Measurements from ENCODE around the gene ANO8.
"Not testable (repeated sequence)": the region's sequence is repeated elsewhere in the genome, so short reads cannot be mapped to it uniquely, and the experiment has no call there.

ANO8 gene

GRCh38 chr19:17334414-17335409 is at the start of gene ANO8:
Gene ANO8 (minus strand): TSS chr19:17334855. CDS start chr19:17334670, 185 bp downstream.
- peak; percentile 86 to 91 for DNase-seq (ENCODE audit: low read depth in 2 of 2)

- no peak for DNase-seq (ENCODE audit: low read depth in 2 of 2)
These were observed 45.9 kb upstream of the ANO8 start for GRCh38 chr19:17380426-17381138.

GRCh38 chr19:17379221-17379631 is 44.6 kb upstream of the ANO8 start:
- no peak for DNase-seq (ENCODE audit: low read depth in 2 of 2)

GRCh38 chr19:17378271-17378670 is 43.6 kb upstream of the ANO8 start:
- DNase-seq (ENCODE audit: low read depth in 2 of 2): no peak

GRCh38 chr19:17376935-17377600 is 42.4 kb upstream of the ANO8 start, which contains the start of gene PLVAP:
Gene PLVAP (minus strand): TSS chr19:17377342. CDS start chr19:17377288, 54 bp downstream.
- DNase-seq (ENCODE audit: low read depth in 2 of 2): no peak

GRCh38 chr19:17370026-17370587 is 35.5 kb upstream of the ANO8 start:
- DNase-seq (ENCODE audit: low read depth in 2 of 2): no peak

- no peak for DNase-seq (ENCODE audit: low read depth in 2 of 2)
These were observed 30.7 kb upstream of the ANO8 start for GRCh38 chr19:17365361-17365760.

GRCh38 chr19:17363852-17364605 is 29.4 kb upstream of the ANO8 start:
- not testable (repeated sequence) for DNase-seq (ENCODE audit: low read depth in 2 of 2)

GRCh38 chr19:17359905-17360800 is 25.5 kb upstream of the ANO8 start:
- no peak for DNase-seq (ENCODE audit: low read depth in 2 of 2)

- DNase-seq (ENCODE audit: low read depth in 2 of 2): no peak
These were observed 23.7 kb upstream of the ANO8 start for GRCh38 chr19:17358395-17358794.

GRCh38 chr19:17357724-17358123 is 23.1 kb upstream of the ANO8 start:
- no peak for DNase-seq (ENCODE audit: low read depth in 2 of 2)

- no peak for DNase-seq (ENCODE audit: low read depth in 2 of 2)
These were observed 22.5 kb upstream of the ANO8 start for GRCh38 chr19:17357078-17357666.

- no peak for DNase-seq (ENCODE audit: low read depth in 2 of 2)
These were observed 18.7 kb upstream of the ANO8 start for GRCh38 chr19:17353386-17353785.

GRCh38 chr19:17352608-17353280 is 18.1 kb upstream of the ANO8 start:
- no peak for DNase-seq (ENCODE audit: low read depth in 2 of 2)

- no peak for DNase-seq (ENCODE audit: low read depth in 2 of 2)
These were observed 17.3 kb upstream of the ANO8 start for GRCh38 chr19:17351815-17352435.

- no peak for DNase-seq (ENCODE audit: low read depth in 2 of 2)
These were observed 14.0 kb upstream of the ANO8 start for GRCh38 chr19:17348700-17349099.

GRCh38 chr19:17347877-17348276 is 13.2 kb upstream of the ANO8 start:
- no peak for DNase-seq (ENCODE audit: low read depth in 2 of 2)

- no peak for DNase-seq (ENCODE audit: low read depth in 2 of 2)
These were observed 12.7 kb upstream of the ANO8 start for GRCh38 chr19:17347361-17347760.

Data from stimulated activated CD8-positive, alpha-beta memory T cell treated with anti-CD3 and anti-CD28 coated beads, Interleukin-2, amount 100 ng/mL, for 1 hour (primary cell).